D341Med (cell line): ENCODE data around the gene SLC39A2.

Source experiments
- DNase-seq: peaks from one replicate; pipeline ENCODE4 v3.0.0; 2012; ENCODE audit warnings: low spot score

SLC39A2 gene

DNA sequence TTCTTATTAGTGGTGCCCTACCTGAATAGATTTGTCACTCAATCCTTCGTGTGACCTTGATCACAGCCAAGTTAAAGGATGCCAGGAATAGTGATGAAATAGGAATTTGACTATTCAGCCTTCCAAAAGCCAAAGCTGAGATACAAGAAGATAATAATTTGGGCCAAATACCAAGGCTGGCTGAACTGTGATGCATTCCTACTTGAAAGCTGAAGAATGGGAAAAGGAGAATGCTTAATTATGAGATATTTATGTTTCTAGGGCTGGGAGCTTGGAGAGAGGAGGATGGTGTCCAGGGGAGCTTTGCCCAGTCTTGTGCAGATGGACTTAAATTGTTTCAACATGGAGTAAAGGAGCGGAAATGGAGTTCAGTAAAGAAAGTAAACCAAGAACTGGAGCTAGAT, 48.3 kb downstream of the SLC39A2 start:
- DNase-seq: no peak

DNA sequence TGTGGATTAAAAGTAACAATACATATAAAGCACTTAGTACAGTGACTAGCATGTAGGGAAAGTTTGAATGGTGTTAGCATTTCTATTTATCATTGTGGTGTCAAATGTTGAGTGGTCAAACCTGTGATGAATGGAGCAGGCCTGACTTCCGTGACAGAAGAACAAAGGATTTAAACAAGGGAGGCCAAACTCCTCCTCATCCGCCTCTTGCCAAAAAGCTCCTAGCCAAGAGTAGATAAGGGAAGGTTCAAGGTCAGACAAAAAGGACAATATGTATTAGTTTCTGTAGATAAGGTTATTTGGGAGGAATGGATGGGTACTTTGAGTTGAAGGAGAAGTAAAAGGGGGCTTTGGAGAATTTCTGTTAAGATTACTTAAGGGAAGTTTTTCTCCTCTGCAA, 49.5 kb downstream of the SLC39A2 start:
- no peak for DNase-seq

DNA sequence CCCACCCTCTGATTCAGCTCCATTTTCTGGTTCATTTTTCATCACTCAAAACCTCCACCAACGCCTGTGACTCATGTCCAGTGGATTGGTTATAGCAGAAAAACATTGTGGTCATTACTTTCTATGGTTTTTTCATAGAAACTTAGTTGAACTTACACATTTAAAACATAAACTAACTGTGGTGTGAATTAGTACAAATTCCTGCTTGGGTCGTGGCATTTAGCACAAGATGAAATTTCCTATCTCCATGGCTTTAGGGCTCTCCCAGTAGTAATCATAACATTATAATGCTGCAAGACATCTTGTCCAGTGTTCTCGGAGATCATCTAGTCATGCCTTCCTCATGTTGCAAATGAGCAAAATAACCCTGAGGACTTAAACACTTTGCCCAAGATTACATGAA, 50.2 kb downstream of the SLC39A2 start:
- DNase-seq: no peak

DNA sequence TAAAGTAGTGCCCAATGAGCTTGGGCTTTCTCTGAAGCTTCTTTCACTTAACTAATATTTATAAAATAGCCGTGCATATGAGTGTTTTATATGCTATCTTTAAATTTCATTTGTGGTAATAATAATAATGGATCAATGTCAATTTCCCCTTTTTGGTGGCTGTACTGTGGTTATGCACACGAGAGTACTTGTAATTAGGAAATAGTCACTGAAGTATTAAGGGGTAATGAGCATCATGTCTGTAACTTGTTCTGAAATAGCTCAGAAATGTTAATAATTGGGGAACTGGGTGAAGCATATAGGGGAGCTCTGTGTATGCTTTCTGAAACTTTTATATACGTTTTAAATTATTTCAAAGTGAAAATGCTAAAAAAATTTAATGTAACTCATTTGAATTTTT, 51.5 kb downstream of the SLC39A2 start:
- no peak for DNase-seq
